ENCODE measurements around the gene GCG. TPM values are rescaled to one million over a fixed set of nuclear protein-coding genes. Genes with fewer than 3 reads are reported as not detected.

The GCG gene
- total and polyA plus RNA-seq, 7 experiments from 2014 or later: not detected

DNA sequence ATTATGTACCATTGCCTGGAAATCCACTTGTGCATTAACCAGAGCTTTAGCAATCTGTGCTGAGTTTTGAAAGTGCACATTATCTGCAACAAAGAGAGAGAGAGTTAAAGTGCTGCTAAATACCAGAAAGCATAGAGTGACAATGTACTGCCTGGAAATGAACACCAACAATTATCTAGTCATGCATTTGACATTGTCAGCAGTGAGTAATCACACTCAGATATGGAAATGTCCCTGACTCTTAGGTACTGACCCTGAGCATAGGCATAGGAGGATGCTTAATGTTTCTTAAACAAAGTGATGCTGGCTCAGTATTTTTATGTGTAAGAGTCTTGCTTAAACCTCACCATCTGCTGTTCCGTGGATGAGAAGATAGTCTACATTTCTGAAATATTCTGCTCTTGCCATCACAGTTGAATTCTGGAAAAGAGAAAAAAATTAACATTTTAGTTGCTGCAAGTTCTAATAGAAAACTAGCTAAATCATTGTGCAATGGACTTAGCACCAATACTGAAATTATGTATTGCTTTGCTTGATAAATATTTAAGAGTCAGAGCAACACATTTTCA is 20.8 kb upstream of the GCG start:
- H3K36me3 ChIP-seq (ENCODE audit: control insufficient read depth in 2 of 3, insufficient read depth in 3 of 3, low read length in 3 of 3): no peaks in the 10 kb centered on the region
- Mint-ChIP-seq H3K36me3 (no peaks in the 10 kb centered on the region), H3K4me3 (no peak overlapping the region), H3K27ac (no peak overlapping the region), H3K9me3 (no peaks in the 10 kb centered on the region), H3K4me1 (peaks cover 0 to 7% (median 0%) of the 10 kb centered on the region in 7 donors), H3K27me3 (peaks cover 14 to 62% (median 23%) of the 10 kb centered on the region in 5 donors)
- H3K27ac ChIP-seq (ENCODE audit: low read depth, low read length): no peak overlapping the region
- H3K9me3 ChIP-seq (ENCODE audit: control insufficient read depth in 2 of 3, low read length in 3 of 3): no peaks in the 10 kb centered on the region
- intact Hi-C loops (cut with micrococcal nuclease): no loop called here
- H3K4me1 ChIP-seq (ENCODE audit: control insufficient read depth in 2 of 2, insufficient read depth in 2 of 2, low read length in 2 of 2): no peaks in the 10 kb centered on the region
- no peak overlapping the region for H3K4me3 ChIP-seq (ENCODE audit: low read length)
- DNase-seq (no peak), ATAC-seq (no peak)
- no peaks in the 10 kb centered on the region for H3K27me3 ChIP-seq (ENCODE audit: control insufficient read depth in 2 of 2, insufficient read depth in 2 of 2, low read length in 2 of 2)
- POLR2A ChIA-PET: no interaction called here
- CTCF ChIA-PET: no interaction called here

DNA sequence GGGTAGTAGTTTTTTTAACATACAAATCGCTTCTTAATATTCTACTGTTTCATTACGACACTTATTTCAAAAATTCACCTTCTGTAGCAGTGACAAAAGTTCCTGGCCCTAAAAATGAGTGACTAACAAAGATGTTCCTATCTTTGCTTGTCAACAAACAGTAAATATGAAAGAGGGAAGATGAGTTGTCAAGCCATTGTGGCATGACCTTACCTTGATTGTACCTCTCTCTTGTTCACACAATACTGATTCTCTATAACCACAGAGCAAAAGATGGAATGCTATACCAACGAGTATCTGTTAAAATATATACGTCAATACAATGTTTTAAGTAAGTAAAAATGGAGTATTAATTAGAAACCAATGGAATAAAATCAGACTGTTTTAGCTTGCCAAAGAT is 14.7 kb upstream of the GCG start:
- Histone ChIP-seq H3K4me3 (ENCODE audit: low read length) (no peak overlapping the region), H3K36me3 (ENCODE audit: control insufficient read depth in 2 of 3, insufficient read depth in 3 of 3, low read length in 3 of 3) (no peaks in the 10 kb centered on the region), H3K4me1 (ENCODE audit: control insufficient read depth in 2 of 2, insufficient read depth in 2 of 2, low read length in 2 of 2) (no peaks in the 10 kb centered on the region), H3K27me3 (ENCODE audit: control insufficient read depth in 2 of 2, insufficient read depth in 2 of 2, low read length in 2 of 2) (no peaks in the 10 kb centered on the region), H3K9me3 (ENCODE audit: control insufficient read depth in 2 of 3, low read length in 3 of 3) (no peaks in the 10 kb centered on the region), H3K27ac (ENCODE audit: low read depth, low read length) (no peak overlapping the region)
- CTCF ChIA-PET: no interaction called here
- intact Hi-C loops (cut with micrococcal nuclease): no loop called here
- no peaks in the 10 kb centered on the region for H3K36me3 Mint-ChIP-seq
- peaks cover 11 to 61% (median 16%) of the 10 kb centered on the region in 5 donors for H3K27me3 Mint-ChIP-seq
- DNase-seq (no peak), ATAC-seq (no peak)
- no peaks in the 10 kb centered on the region for H3K9me3 Mint-ChIP-seq
- POLR2A ChIA-PET: no interaction called here
- no peak overlapping the region for H3K27ac Mint-ChIP-seq
- H3K4me3 Mint-ChIP-seq: no peak overlapping the region
- H3K4me1 Mint-ChIP-seq: peaks cover 0 to 8% (median 0%) of the 10 kb centered on the region in 7 donors

DNA sequence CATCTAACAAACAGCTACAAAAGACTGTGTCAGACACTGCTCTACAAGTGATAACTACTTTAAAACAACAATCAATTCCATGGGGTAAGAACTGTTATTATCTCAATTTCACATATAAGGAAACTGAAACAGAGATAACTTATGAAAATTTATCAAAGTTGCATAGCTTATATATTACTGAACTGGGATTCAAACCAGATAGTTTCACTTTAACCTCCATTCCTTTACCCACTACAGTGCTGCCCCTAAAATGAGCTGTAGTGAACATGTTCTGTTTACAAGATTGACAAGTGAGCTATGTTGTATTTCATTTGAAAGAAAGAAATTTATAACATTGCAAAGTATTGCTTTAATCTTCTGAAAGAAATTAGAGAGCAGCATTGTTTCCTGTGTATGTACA is 14.1 kb upstream of the GCG start:
- Histone ChIP-seq H3K9me3 (ENCODE audit: control insufficient read depth in 2 of 3, low read length in 3 of 3) (no peaks in the 10 kb centered on the region), H3K4me3 (ENCODE audit: low read length) (no peak overlapping the region), H3K36me3 (ENCODE audit: control insufficient read depth in 2 of 3, insufficient read depth in 3 of 3, low read length in 3 of 3) (no peaks in the 10 kb centered on the region), H3K4me1 (ENCODE audit: control insufficient read depth in 2 of 2, insufficient read depth in 2 of 2, low read length in 2 of 2) (no peaks in the 10 kb centered on the region), H3K27ac (ENCODE audit: low read depth, low read length) (no peak overlapping the region), H3K27me3 (ENCODE audit: control insufficient read depth in 2 of 2, insufficient read depth in 2 of 2, low read length in 2 of 2) (no peaks in the 10 kb centered on the region)
- POLR2A ChIA-PET: no interaction called here
- no peak for DNase-seq
- CTCF ChIA-PET: no interaction called here
- H3K27ac Mint-ChIP-seq: no peak overlapping the region
- H3K4me1 Mint-ChIP-seq: peaks cover 0 to 8% (median 0%) of the 10 kb centered on the region in 7 donors
- ATAC-seq: no peak
- H3K9me3 Mint-ChIP-seq: no peaks in the 10 kb centered on the region
- peaks cover 12 to 58% (median 16%) of the 10 kb centered on the region in 5 donors for H3K27me3 Mint-ChIP-seq
- H3K36me3 Mint-ChIP-seq: no peaks in the 10 kb centered on the region
- intact Hi-C loops (cut with micrococcal nuclease): no loop called here
- H3K4me3 Mint-ChIP-seq: no peak overlapping the region

DNA sequence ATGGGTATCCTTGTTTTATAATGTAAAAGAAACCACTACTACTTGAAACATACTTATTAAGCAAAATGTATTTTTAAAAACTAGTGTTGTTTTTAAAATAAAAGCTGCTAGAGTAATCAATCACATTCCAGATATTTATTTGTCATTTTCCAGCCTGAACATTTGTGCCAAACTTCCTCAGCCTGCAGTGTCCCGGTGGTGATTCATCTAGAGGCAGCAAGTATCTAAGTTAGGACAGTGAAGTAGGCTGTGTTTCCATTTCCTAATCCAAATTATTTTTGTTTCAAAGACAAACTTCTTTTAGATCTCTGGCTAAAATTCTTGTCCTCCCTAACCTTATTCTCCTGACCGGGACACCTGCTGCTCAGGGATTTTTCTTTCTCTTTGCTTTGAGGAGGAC is 12.8 kb upstream of the GCG start:
- Mint-ChIP-seq H3K27ac (no peak overlapping the region), H3K27me3 (peaks cover 17 to 48% (median 22%) of the 10 kb centered on the region in 5 donors), H3K4me3 (no peak overlapping the region), H3K4me1 (peaks cover 0 to 3% (median 0%) of the 10 kb centered on the region in 7 donors), H3K9me3 (no peaks in the 10 kb centered on the region), H3K36me3 (no peaks in the 10 kb centered on the region)
- DNase-seq: no peak
- no peaks in the 10 kb centered on the region for H3K9me3 ChIP-seq (ENCODE audit: control insufficient read depth in 2 of 3, low read length in 3 of 3)
- ChIA-PET CTCF (no interaction called here), POLR2A (no interaction called here)
- no peak overlapping the region for H3K27ac ChIP-seq (ENCODE audit: low read depth, low read length)
- no peaks in the 10 kb centered on the region for H3K36me3 ChIP-seq (ENCODE audit: control insufficient read depth in 2 of 3, insufficient read depth in 3 of 3, low read length in 3 of 3)
- ATAC-seq: no peak
- H3K4me1 ChIP-seq (ENCODE audit: control insufficient read depth in 2 of 2, insufficient read depth in 2 of 2, low read length in 2 of 2): no peaks in the 10 kb centered on the region
- H3K4me3 ChIP-seq (ENCODE audit: low read length): no peak overlapping the region
- intact Hi-C loops (cut with micrococcal nuclease): no loop called here
- H3K27me3 ChIP-seq (ENCODE audit: control insufficient read depth in 2 of 2, insufficient read depth in 2 of 2, low read length in 2 of 2): no peaks in the 10 kb centered on the region

DNA sequence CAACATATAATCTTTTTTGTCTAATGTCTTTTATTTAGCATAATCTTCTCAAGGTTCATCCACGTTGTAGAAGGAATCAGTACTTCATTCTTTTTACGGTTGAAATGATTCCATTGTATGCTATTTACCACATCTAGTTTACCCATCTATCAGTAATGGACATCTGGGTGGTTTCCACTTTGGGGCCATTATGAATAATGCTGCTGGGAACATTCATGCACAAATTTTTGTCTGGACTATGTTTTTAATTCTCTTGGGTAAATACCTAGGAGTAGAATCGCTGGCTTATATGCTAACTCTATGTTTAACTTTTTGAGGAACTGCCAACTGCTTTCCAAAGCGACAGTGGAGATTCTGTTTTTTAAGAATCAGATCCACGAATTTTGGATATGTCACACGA is 7.4 kb upstream of the GCG start:
- Histone ChIP-seq H3K36me3 (ENCODE audit: control insufficient read depth in 2 of 3, insufficient read depth in 3 of 3, low read length in 3 of 3) (no peaks in the 10 kb centered on the region), H3K4me1 (ENCODE audit: control insufficient read depth in 2 of 2, insufficient read depth in 2 of 2, low read length in 2 of 2) (no peaks in the 10 kb centered on the region), H3K4me3 (ENCODE audit: low read length) (no peak overlapping the region), H3K27me3 (ENCODE audit: control insufficient read depth in 2 of 2, insufficient read depth in 2 of 2, low read length in 2 of 2) (no peaks in the 10 kb centered on the region), H3K9me3 (ENCODE audit: control insufficient read depth in 2 of 3, low read length in 3 of 3) (no peaks in the 10 kb centered on the region), H3K27ac (ENCODE audit: low read depth, low read length) (no peak overlapping the region)
- no peaks in the 10 kb centered on the region for H3K9me3 Mint-ChIP-seq
- peaks cover 18 to 44% (median 30%) of the 10 kb centered on the region in 5 donors for H3K27me3 Mint-ChIP-seq
- no peaks in the 10 kb centered on the region for H3K4me1 Mint-ChIP-seq
- POLR2A ChIA-PET: no interaction called here
- ATAC-seq: no peak
- CTCF ChIA-PET: no interaction called here
- no peak overlapping the region for H3K4me3 Mint-ChIP-seq
- DNase-seq: no peak
- no peak overlapping the region for H3K27ac Mint-ChIP-seq
- intact Hi-C loops (cut with micrococcal nuclease): loop anchor here in 1 of 2 donors (10.0 kb wide), 1 partner anchor 575 kb away; no protein-coding TSS in a partner anchor
- no peaks in the 10 kb centered on the region for H3K36me3 Mint-ChIP-seq

DNA sequence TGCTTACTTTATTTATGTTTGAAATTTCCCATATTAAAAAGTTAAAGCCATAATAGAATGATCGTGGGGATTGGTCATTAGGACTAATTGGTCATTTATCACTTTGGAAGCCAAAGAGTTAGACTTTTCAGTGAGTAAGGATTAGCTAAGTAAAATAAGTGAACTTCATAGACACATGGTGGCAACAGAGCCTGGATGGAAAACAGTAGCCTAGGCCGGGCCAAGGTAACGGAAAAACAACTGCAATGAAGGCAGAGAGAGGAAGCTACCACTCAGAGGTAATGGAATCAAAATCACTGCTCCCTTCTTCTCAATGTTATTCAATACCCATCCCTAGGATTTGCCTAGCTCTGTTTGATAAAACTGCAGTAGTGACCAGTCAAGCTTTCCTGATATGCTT is 4.1 kb upstream of the GCG start:
- intact Hi-C loops (cut with micrococcal nuclease): loop anchor here in 1 of 2 donors (10.0 kb wide), 1 partner anchor 571 kb away; no protein-coding TSS in a partner anchor
- Histone ChIP-seq H3K27me3 (ENCODE audit: control insufficient read depth in 2 of 2, insufficient read depth in 2 of 2, low read length in 2 of 2) (no peaks in the 10 kb centered on the region), H3K27ac (ENCODE audit: low read depth, low read length) (no peak overlapping the region), H3K9me3 (ENCODE audit: control insufficient read depth in 2 of 3, low read length in 3 of 3) (no peaks in the 10 kb centered on the region), H3K36me3 (ENCODE audit: control insufficient read depth in 2 of 3, insufficient read depth in 3 of 3, low read length in 3 of 3) (no peaks in the 10 kb centered on the region), H3K4me3 (ENCODE audit: low read length) (no peak overlapping the region), H3K4me1 (ENCODE audit: control insufficient read depth in 2 of 2, insufficient read depth in 2 of 2, low read length in 2 of 2) (no peaks in the 10 kb centered on the region)
- DNase-seq: no peak
- peaks cover 27 to 53% (median 44%) of the 10 kb centered on the region in 5 donors for H3K27me3 Mint-ChIP-seq
- POLR2A ChIA-PET: no interaction called here
- no peaks in the 10 kb centered on the region for H3K36me3 Mint-ChIP-seq
- no peak overlapping the region for H3K4me3 Mint-ChIP-seq
- H3K27ac Mint-ChIP-seq: no peak overlapping the region
- H3K9me3 Mint-ChIP-seq: no peaks in the 10 kb centered on the region
- H3K4me1 Mint-ChIP-seq: peaks cover 0 to 7% (median 5%) of the 10 kb centered on the region in 7 donors
- no peak for ATAC-seq
- CTCF ChIA-PET: interaction anchor here (0.6 to 0.8 kb wide), 3 partner anchors 23 to 142 kb away, joined by 3 to 5 read pairs (median 4); no protein-coding TSS in a partner anchor

DNA sequence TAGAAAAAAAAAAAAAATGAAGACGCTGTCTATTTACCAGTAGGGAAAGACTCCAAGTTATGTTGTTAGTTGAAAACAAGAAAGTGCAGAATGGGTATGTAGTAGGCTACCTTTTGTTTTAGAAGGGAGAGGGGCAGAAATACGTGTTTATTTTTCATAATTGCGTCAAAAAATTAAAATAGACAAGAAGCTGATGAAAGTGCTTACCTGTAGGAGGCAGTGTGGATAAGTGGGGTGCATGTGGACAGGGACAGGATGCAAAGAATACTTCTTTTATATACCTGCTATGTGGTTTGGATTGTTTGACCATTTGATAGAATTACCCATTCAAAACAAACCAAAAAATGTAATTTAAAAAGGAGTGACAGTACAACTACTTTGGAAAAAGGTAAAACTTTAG is 3.0 kb upstream of the GCG start:
- intact Hi-C loops (cut with micrococcal nuclease): loop anchor here in 1 of 2 donors (10.0 kb wide), 1 partner anchor 570 kb away; no protein-coding TSS in a partner anchor
- H3K4me1 Mint-ChIP-seq: peaks cover 0 to 7% (median 5%) of the 10 kb centered on the region in 7 donors
- no peak overlapping the region for H3K4me3 ChIP-seq (ENCODE audit: low read length)
- peaks cover 32 to 59% (median 44%) of the 10 kb centered on the region in 5 donors for H3K27me3 Mint-ChIP-seq
- H3K27me3 ChIP-seq (ENCODE audit: control insufficient read depth in 2 of 2, insufficient read depth in 2 of 2, low read length in 2 of 2): no peaks in the 10 kb centered on the region
- ChIA-PET CTCF (interaction anchor here (0.7 kb wide), 2 partner anchors 35 to 142 kb away, joined by 3 read pairs; no protein-coding TSS in a partner anchor), POLR2A (interaction anchor here (0.6 kb wide), 1 partner anchor 921 kb away, joined by 3 read pairs; no protein-coding TSS in a partner anchor)
- no peak for DNase-seq
- no peak overlapping the region for H3K4me3 Mint-ChIP-seq
- H3K4me1 ChIP-seq (ENCODE audit: control insufficient read depth in 2 of 2, insufficient read depth in 2 of 2, low read length in 2 of 2): no peaks in the 10 kb centered on the region
- H3K27ac Mint-ChIP-seq: no peak overlapping the region
- H3K36me3 Mint-ChIP-seq: no peaks in the 10 kb centered on the region
- no peaks in the 10 kb centered on the region for H3K36me3 ChIP-seq (ENCODE audit: control insufficient read depth in 2 of 3, insufficient read depth in 3 of 3, low read length in 3 of 3)
- no peak overlapping the region for H3K27ac ChIP-seq (ENCODE audit: low read depth, low read length)
- H3K9me3 Mint-ChIP-seq: no peaks in the 10 kb centered on the region
- H3K9me3 ChIP-seq (ENCODE audit: control insufficient read depth in 2 of 3, low read length in 3 of 3): no peaks in the 10 kb centered on the region
- ATAC-seq: no peak

Measured in naive thymus-derived CD4-positive, alpha-beta T cell (primary cell).